Stimulated activated CD8-positive, alpha-beta memory T cell treated with anti-CD3 and anti-CD28 coated beads, Interleukin-12 subunit alpha, Interleukin-12 subunit beta, amount 100 ng/mL, for 24 hours (primary cell): ENCODE measurements around the gene TMPRSS13.
"Not testable (repeated sequence)": the region's sequence is repeated elsewhere in the genome, so short reads cannot be mapped to it uniquely, and the experiment has no call there.

Experiments used
- DNase-seq: peaks from one replicate; pipeline ENCODE4 v3.0.0-alpha.2; 2020; ENCODE audit errors: extremely low read depth

The TMPRSS13 gene

DNA sequence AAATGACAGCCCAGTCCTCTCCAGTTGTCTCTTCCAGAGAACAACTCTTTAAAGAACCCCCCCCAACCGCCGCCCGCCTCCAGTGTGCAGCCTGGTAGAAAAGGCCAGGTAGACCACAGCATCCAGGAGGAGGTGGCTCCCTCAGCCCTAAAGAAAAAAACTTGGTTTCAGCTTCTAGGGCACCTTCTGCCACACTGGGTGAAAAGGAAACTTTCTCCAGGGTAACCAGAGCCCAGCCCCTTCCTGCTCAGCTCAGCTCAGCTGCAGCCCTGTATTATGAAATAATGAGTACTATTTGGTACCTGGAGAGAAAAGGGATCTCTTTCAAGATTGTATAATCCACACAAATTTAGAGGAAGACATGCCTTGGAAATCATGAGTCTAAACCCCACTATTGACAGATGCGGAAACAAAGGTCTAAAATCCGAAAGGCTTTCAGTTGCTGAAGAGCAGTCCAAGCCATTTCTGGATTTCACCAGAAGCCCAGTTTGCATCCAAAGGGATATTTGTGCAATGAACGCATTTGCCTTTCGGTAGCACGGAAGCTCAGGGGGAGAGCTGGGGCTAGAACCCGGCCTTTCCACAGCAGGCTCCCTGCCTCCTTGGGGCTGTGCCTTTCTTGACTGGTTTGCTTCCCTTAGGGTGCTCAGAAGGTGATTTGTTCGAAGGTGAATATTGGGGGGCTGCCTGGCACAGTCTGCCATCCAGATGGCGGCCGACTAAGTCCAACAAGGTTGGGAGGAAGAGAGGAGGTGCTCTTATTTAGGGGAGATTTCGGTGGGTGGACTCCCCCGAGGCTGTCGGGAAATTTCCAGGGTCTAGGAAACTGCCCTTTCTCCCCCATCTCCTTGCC, 56.0 kb downstream of the TMPRSS13 start:
- DNase-seq = no peak

DNA sequence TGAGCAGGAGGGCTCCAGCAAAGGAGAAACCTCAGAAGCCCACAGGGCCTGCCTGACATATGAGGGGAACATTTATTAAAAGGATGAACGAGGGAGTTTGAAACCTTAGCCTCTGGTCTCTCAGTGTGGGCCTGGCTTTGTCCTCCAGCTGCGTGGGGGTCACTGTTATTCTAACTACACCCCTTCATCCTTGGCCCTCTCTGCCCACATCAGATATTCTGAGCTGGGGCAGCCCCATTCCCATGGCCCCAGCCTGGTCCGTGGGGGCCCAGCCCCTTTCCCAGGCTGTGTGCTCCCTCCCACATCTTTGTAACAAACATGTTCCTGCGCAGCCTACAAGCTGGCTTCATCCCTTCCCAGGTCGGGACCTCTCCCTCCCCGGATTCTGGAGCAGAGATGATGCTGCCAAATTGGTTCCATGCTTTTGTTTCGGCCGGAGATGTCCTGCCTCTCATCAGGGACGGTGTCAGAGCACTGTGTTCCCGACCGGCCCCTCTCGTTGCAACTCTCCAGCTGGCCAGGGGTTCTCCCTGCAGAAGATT, 56.7 kb downstream of the TMPRSS13 start:
- no peak for DNase-seq

DNA sequence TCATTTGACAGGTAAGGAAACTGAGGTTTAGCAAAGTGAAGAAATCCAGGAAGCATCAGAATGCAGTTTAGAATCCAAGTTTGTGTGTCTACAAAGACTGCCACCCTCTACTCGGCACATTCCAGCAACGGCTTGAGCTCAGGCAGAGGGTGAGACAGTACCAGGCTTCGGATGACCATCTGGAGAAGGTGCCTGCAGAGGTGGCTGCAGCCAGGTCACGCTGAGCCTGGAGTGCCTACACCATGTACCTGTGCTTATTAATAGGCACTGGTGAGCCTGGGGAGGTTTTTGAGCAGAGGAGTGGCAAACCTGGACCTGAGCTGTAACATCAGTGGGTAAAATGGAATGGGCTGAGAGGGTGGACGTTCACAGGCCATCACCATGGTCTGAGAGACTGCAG, 57.4 kb downstream of the TMPRSS13 start:
- DNase-seq = no peak

DNA sequence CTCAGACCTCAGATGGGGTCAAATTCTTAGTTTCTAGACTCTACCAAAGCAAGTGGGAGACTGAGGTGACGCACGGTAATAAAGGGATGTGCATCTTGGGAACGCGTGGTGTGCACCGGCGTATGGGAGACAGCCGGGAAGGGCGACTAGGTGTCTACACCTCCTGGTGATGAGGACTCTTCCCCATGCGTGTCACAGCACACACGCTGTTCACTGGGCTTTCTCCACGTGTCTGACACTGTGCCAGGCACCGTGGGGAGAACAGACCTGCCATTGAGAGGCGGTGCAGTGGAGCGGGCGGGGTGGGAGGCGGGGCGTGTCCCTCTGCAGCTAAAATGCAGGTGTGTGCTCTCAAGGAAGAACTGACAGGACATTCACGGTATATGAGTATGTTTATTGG, 58.0 kb downstream of the TMPRSS13 start:
- DNase-seq = no peak

DNA sequence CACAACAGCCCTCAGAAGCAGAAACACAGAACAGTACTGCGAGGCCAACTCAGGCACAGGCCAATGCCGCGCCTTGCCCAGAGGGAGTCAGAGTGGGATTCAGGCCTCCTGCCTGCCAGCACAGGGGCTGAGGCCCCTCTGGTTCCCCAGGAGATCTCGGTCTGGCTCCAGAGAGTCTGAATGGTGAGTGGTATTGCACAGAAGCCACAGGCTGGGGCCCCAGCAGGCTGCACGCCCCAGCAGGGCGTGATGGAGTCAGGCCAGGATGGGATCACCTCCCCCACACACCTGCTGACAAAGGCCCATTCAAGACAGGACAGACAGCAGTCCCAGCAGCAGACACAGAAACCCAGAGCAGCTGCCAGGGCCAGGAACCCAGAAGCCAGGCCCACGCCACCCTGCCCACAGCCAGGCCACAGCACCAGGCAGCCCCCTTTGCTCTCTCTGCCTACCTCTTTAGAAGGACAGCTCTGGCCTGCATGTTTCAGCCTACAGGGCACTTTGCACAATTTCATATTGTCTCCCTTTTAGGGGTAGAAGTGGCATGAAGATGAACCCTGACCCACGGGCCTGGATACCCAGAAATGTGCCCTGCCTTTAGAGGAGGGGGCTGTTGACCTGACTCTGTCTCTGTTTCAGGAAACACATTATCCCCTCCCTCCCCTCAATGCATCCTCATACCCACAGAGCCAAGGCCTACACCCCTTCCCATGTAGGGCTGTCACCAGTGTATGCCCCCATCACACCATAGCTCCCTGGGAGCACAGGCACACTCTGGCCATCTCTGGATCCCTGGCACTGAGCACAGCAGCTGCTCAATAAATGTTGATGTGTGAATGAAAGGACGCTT, 58.9 kb downstream of the TMPRSS13 start:
- no peak for DNase-seq

DNA sequence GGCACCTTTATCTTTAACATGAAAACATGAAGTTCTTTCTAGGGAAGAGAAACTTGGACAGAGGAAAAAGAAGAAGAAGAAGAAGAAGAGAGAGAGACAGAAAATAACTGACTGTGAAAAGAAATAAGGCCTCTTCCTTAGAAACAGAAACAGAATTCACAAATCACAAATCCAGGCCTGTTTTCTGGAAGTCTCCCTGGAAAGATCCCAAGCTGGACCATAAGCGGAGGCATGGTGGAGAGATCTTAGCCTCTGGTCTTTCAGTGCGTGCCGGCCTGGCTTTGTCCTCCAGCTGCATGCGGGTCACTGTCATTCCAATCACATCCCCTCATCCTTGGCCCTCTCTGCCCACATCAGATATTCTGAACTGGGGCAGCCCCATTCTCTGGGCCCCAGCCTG, 59.6 kb downstream of the TMPRSS13 start:
- no peak for DNase-seq

DNA sequence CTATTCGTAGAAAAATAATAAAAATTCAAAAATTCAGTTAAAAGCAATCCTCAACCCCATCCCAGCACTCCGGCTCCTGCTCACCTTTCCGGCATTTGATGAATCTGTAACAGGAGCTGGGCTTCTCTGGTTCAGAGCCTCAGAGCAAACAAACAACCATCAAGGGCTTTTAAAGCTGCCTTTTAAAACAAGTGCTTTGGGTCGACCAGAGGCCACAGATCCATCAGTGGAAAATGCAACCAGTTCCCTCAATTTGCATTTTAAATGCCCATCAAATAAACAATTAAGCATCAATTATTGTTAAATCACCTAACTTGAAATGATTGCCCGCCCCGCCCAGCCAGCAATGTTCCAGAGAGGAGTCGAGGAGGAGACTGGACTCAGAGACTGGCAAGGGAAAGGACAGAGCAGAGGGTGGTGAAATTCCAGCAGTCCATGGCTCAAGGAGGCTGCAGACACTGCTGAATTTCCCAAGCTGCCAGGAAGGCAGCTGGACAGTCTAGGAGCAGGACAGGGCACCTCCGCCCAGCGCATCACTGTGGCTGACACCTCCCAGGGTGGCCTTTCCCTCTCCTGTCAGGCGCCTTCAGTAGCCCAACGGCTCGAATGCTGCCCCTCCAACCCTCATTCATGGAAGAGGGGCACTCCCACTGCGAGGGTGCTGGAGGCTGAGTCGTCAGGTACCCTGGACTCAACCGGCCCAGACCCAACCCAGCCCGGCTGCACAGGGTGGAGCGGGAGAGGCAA, 60.2 kb downstream of the TMPRSS13 start:
- DNase-seq = no peak

DNA sequence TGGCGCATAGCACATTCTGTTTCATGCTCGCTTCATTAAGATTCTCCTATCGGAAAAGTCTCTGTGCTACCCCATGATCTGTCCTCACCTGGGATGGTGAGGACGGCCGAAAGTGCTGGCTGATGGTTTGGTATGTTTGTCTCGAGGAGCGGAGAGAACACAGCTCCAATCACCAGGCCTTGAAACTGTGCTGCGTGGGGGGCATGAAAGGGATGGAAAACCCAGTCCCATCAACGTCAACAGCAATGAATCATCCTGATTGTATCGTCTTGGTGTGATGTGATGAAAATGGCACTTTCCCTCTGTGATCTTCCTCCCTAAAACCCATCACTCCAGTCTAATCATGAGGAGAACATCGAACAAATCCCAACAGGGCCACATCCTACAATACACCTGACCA, 61.1 kb downstream of the TMPRSS13 start:
- DNase-seq = no peak

DNA sequence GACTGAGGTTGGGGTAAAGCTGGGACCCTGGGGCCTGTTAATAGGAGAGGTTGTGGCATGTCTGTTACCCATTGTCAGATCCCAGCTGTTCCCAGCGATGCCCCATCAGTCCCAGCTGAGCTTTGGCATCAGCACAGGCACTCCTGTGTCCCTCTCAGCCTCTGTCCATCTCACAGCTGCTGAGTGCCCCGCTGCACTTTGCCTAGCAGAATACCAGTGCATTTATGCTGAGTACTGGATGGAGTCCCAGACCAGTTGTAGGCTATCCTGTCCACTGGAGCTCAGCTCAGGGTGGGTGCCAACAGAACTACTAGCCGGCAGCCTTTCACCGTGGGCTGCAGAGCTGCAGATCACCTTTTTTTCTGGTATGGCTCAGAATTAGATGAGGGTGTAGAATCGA, 62.7 kb downstream of the TMPRSS13 start:
- DNase-seq = no peak

DNA sequence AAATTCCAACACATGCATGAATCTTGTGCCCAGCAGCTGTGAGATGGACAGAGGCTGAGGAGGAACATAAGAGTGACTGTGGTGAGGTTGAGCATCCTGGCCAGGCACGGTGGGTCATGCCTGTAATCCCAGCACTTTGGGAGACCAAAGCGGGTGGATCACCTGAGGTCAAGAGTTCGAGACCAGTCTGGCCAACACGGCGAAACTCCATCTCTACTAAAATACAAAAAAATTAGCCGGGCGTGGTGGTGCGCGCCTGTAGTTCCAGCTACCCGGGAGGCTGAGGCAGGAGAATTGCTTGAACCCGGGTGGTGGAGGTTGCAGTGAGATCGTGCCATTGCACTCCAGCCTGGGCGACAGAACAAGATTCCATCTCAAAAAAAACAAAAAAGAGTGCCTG, 63.7 kb downstream of the TMPRSS13 start:
- DNase-seq = not testable (repeated sequence)

DNA sequence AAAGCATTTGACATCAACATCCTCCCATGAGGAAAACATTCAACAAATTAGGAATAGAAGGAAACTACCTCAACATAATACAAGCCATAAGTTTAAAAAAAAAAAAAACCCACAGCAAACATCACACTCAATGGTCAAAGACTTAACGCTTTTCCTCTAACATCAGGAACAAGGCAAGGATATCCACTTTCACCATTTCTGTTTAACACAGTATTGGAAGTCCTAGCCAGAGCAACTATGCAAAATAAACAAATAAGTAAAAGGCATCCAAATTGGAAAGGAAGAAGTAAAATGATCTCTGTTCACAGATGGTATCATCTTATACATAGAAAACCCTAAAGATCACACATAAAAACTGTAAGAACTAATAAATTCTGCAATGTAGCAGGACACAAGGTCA, 65.8 kb downstream of the TMPRSS13 start:
- no peak for DNase-seq

DNA sequence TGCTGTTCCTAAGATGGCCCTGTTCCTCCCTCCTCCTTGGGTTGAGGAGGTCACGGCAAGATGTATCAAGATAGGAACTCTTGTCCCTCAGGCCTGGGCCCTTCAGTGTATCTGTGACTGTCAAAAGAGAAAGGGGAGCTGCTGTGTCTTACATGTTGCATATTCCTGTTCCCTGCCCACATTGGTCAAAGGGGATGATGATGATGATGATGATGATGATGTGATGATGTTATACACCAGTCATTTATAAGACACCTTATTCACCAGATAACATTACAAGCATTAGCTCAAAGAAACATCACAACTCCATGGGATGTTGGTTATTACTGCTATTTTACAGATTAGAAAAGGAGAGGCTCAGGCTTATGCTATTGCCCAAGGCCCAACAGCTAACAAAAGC, 66.4 kb downstream of the TMPRSS13 start:
- no peak for DNase-seq

DNA sequence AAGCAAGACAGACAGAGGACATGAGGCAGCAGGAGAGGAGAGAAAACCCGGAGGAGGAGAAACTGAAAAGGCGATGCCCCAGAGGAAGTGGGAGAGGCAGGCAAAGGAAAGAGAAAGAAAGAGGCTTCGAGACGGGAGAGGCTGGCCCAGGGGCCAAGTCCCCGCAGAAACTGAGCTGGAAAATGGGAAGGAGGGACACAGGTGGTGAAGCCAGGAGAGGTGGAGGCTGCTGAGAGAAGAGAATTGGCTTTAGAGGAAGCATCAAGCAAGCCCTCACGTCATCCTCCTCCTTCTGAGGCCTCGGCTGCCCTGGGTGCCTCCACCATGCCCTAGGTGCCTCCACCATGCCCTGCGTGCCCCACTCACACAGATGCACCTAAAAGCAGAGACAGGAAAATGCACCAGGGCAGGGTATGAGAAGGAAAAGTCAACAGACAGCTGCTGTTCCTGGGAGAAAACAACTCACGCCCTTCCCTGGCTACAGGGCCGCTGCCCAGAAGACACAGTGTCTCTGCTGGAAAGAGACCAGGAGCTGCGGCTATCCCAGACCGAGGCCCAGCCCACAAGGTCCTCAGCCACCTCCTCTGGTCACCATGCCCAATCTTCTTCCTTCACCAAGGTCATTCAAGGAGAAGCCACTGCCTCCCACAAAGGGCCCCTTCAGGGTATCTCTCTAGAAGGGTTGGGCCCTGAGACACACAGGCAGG, 67.0 kb downstream of the TMPRSS13 start:
- DNase-seq = no peak

DNA sequence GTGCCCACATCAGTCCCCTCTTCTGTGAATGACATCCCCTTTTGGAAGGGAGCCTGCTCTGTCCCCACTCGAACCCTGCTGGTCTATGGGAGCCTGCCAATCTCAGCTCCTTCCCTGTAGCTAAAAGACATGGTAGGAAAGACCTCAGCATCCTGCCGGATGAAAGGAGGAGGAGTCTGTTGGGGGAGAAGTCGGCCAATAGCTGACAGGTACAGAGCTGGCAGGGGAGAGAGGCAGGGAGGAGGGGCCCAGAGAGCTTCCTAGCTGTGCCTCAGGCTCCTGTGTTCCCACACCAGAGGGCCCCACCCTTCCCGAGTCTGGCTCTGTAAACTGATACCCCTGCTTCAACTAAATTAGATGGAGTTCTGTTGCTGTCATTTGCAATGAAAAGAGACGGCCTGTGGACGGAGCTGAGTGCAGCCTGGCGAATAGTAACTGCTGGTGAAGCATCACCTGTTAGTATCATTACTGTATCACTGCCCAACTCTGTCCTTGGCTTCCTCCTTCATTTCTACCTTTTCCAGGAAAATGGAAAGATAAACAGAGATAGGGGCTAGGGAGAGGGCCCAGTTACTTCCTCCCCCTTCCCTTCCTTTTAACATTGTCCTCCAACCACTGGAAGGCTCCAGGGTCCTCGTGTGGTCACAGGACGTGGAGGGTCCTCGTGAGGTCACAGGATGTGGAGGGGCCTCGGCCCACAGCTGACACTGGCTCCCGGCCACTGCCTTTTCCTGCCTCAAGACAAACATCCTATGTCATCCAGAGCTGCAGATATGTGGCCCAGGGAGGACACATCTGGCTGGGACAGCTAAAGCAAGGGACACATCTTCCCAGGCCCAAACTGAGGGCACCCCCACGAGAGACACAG, 67.8 kb downstream of the TMPRSS13 start:
- no peak for DNase-seq

DNA sequence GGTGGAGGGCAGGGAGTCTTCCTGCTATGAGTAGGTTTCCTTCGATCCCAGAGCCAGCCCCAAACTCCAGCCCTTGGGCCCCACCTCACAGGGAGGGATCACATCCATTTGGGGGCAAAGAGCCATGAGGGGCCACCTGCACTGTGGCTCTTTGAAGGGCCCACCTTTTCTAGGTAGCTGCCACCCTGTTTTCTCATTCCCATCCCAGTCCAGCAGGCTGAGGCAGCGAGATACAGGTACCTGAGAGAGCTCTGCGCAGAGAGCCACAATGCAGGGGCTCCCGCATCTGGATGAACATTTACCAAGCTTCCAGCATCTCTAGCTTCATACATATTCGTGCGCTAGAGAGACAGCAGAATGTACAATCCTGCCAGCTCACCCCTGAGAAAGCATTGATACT, 69.1 kb downstream of the TMPRSS13 start:
- no peak for DNase-seq

DNA sequence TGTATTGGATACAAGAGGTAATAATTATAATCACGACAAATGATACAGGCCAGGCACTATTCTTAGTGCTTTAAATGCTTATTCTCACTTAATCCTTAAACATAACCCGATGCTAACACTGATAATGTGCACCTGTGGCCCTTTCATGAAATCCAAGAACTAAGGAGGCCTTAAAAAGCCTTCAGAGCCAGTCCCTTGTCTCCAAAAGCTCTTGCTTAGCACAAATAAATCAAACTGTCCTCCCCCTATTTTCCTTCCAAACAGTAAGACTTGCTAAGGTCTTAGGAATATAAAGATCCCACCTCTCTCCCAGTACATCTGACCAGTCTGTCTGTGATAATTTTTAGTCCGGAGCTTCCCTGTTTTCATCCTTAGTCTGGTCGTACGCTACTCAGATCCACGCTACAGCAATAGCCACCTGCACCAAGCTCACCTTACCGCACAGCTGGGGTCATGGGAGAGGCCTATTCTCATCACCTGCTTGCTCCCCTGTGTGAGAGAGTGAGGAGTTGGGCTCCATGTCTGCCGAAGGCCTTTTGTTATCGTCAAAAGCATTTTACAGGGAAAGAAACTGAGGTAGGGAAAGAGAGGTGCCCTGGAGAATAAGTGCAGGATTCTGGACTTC, 69.6 kb downstream of the TMPRSS13 start:
- no peak for DNase-seq

DNA sequence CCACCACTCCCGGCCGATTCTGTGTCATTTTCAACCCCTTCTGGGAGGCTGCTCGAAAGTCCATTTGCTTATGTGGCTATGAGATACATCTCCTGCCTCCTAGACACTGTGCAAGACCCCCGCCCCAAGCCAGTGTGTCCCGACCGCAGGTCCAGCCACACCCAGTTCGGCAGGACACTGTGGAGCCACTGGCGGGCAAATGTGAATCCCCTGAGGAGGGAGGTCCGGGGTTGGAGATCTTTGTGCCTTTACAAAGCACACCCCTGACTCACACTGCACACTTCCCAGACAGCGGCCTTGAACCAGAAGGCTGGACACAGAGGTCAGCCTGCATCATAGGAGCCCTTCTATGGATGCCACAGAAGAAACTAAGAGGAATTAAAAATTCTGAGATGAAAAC, 70.1 kb downstream of the TMPRSS13 start:
- no peak for DNase-seq

DNA sequence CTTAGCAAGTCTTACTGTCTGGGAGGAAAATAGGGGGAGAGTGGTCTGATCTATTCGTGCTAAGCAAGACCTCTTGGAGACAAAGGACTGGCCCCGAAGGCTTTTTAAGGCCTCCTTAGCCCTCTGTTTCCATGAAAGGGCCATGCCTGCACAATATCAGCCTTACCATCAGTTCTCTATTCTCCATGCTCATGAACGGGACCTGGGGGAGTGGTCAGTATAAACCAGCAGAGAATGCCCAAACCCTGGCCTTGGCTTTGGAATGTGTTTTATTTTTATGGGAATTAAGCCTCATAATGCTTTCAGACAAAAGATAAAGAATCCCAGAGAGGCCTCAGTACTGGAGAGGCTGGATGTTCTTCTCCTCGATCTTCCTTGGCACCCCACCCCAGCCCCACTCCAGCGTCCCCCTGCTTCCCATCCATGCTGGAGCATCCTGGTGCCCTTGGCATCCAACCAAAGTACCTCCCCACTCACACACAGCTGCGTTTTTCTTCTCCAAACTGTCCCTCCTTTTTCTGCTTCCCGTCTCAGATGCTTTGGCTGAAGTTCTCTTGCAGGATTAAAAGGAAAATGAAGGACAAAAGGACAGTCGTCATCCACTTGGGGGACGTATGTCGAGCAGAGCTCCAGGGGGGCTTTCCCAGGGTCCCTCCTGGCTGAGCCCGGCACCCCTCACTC, 71.3 kb downstream of the TMPRSS13 start:
- DNase-seq = no peak

DNA sequence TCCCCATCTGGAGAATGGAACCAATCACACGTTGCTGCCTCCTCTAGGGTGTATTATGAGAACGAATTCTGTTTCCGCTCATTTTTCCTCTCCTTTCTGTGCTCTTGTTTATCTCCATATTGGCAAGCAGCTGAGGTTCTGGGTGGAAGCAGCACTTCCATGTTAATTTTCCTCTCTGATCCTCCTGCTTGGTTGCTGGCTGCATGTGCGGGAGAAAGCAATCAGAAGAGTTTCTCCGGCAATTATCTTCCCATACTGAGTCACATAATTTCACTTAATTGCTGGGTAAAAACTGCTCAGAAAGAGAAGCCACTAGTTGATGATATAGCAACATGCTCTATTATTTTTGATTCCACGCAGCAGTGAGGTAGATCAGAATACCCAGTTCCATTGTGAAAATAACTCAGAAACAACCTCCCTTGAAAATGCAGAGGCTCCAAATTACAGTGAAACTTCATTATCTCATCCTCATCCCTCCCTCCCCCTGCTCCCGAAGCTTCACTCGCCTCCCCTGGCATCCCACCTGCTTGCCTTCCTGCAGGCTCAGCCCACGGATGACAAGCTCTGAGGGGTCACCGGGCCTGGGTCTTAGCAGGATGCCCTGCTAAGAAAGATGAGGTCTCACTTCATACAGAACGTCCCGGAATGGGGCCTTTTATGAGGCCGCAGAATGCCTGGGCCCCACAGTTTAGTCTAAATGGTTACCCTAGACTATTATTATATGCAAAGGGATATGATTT, 73.1 kb downstream of the TMPRSS13 start:
- no peak for DNase-seq
